WTC11 (cell line): ENCODE measurements around the gene TMEM164. TPM values are rescaled to one million over a fixed set of nuclear protein-coding genes. Genes with fewer than 3 reads are reported as not detected.

Source experiments
- ATAC-seq: fragments of 200-7000 bp; cut with Tn5 transposase; 2 replicates; pipeline ENCODE4 v1.10.0; 2021; ENCODE audit warnings: mild to moderate bottlenecking, moderate library complexity
- CTCF ChIA-PET: fragments of 300-600 bp; sonication (Branson Sonifier 250); formaldehyde crosslinking; loops from one replicate; lab custom pipeline; 2021; ENCODE audit warnings: antibody characterized with exemption; lab: Charles Lee
- POLR2A ChIA-PET: fragments of 350-600 bp; sonication (Branson Sonifier 250); formaldehyde crosslinking; loops from one replicate; lab custom pipeline; 2021; ENCODE audit warnings: antibody characterized with exemption; lab: Charles Lee
- DNase-seq: peaks from one replicate; pipeline ENCODE4 v3.0.0; 2021; ENCODE audit warnings: low spot score
- H3K27ac Mint-ChIP-seq: 2 replicates; pipeline ENCODE4 v1.8.0; 2021; ENCODE audit warnings: mixed read lengths
- H3K27me3 Mint-ChIP-seq: 2 replicates; pipeline ENCODE4 v1.8.0; 2021; ENCODE audit warnings: low read depth, mild to moderate bottlenecking, moderate library complexity, mixed read lengths
- H3K36me3 Mint-ChIP-seq: 2 replicates; pipeline ENCODE4 v1.8.0; 2021; ENCODE audit warnings: mixed read lengths
- H3K4me1 Mint-ChIP-seq: 2 replicates; pipeline ENCODE4 v1.8.0; 2022; ENCODE audit warnings: mixed read lengths
- H3K4me3 Mint-ChIP-seq: 2 replicates; pipeline ENCODE4 v1.8.0; 2021; ENCODE audit warnings: mild to moderate bottlenecking, moderate library complexity, mixed read lengths
- H3K9me3 Mint-ChIP-seq: 2 replicates; pipeline ENCODE4 v1.8.0; 2021; ENCODE audit warnings: mixed read lengths
- ESRRA ChIP-seq: sonication (generic); formaldehyde crosslinking; IDR thresholded peaks from 2 replicates; pipeline ENCODE4 v1.8.1; 2022; ENCODE audit warnings: mild to moderate bottlenecking, missing genetic modification reagents, borderline replicate concordance
- ETV6 ChIP-seq: sonication (generic); formaldehyde crosslinking; IDR thresholded peaks from 2 replicates; pipeline ENCODE4 v1.8.1; 2022; ENCODE audit warnings: mild to moderate bottlenecking, missing genetic modification reagents
- GABPB1 ChIP-seq: sonication (generic); formaldehyde crosslinking; IDR thresholded peaks from 2 replicates; pipeline ENCODE4 v1.8.1; 2023; ENCODE audit warnings: mild to moderate bottlenecking, missing genetic modification reagents
- GRHL2 ChIP-seq: fragments of 250-450 bp; sonication (Bioruptor Pico); IDR thresholded peaks from 2 replicates; pipeline ENCODE4 v1.8.0; 2022; ENCODE audit warnings: mild to moderate bottlenecking, moderate library complexity; ENCODE audit not compliant: insufficient replicate concordance, severe bottlenecking
- HMGA2 ChIP-seq: fragments of 250-450 bp; sonication (Bioruptor Pico); IDR thresholded peaks from 2 replicates; pipeline ENCODE4 v1.4.0; 2021; ENCODE audit warnings: mild to moderate bottlenecking, moderate library complexity
- MXD4 ChIP-seq: fragments of 250-450 bp; sonication (Bioruptor Pico); IDR thresholded peaks from 2 replicates; pipeline ENCODE4 v1.8.0; 2021; ENCODE audit warnings: mild to moderate bottlenecking, moderate library complexity, borderline replicate concordance
- MYBL2 ChIP-seq: sonication (generic); formaldehyde crosslinking; IDR thresholded peaks from 2 replicates; pipeline ENCODE4 v1.8.1; 2023; ENCODE audit warnings: mild to moderate bottlenecking, moderate library complexity, missing genetic modification reagents
- NFYB ChIP-seq: sonication (generic); formaldehyde crosslinking; conservative IDR thresholded peaks from 2 replicates; pipeline ENCODE4 v1.8.0; 2022; ENCODE audit warnings: low read depth, missing genetic modification reagents
- NR3C1 ChIP-seq: sonication (generic); formaldehyde crosslinking; conservative IDR thresholded peaks from 2 replicates; pipeline ENCODE4 v1.8.1; 2023; ENCODE audit warnings: low read depth, mild to moderate bottlenecking, missing genetic modification reagents
- RELA ChIP-seq: sonication (generic); formaldehyde crosslinking; IDR thresholded peaks from 2 replicates; pipeline ENCODE4 v1.8.1; 2022; ENCODE audit warnings: missing genetic modification reagents, mild to moderate bottlenecking, borderline replicate concordance
- RORB ChIP-seq: fragments of 250-450 bp; sonication (Bioruptor Pico); IDR thresholded peaks from 2 replicates; pipeline ENCODE4 v1.9.0; 2021; ENCODE audit warnings: mild to moderate bottlenecking
- SMAD3 ChIP-seq: sonication (generic); formaldehyde crosslinking; IDR thresholded peaks from 2 replicates; pipeline ENCODE4 v1.8.0; 2022; ENCODE audit warnings: missing genetic modification reagents, mild to moderate bottlenecking, borderline replicate concordance
- SOX15 ChIP-seq: fragments of 250-450 bp; sonication (Bioruptor Pico); IDR thresholded peaks from 2 replicates; pipeline ENCODE4 v1.9.0; 2021; ENCODE audit warnings: mild to moderate bottlenecking
- ZNF317 ChIP-seq: sonication (generic); formaldehyde crosslinking; IDR thresholded peaks from 2 replicates; pipeline ENCODE4 v1.8.1; 2023; ENCODE audit warnings: low read depth, mild to moderate bottlenecking, moderate library complexity, missing genetic modification reagents, borderline replicate concordance
- ZNF416 ChIP-seq: fragments of 250-450 bp; sonication (Bioruptor Pico); IDR thresholded peaks from 2 replicates; pipeline ENCODE4 v1.9.0; 2021; ENCODE audit warnings: mild to moderate bottlenecking, inconsistent platforms
- ZNF423 ChIP-seq: fragments of 250-450 bp; sonication (Bioruptor Pico); IDR thresholded peaks from 2 replicates; pipeline ENCODE4 v2.1.2; 2022; ENCODE audit warnings: mild to moderate bottlenecking, moderate library complexity
- total RNA-seq: library from RNA; stranded (reverse); gene quantifications from 3 replicates; pipeline ENCODE4 v1.2.3, GENCODE V29; 2021
- TF ChIP-seq, protein P1 (sequence below): sonication (generic); formaldehyde crosslinking; IDR thresholded peaks from 2 replicates; pipeline ENCODE4 v1.8.0; 2022; ENCODE audit warnings: mild to moderate bottlenecking, missing genetic modification reagents
- TF ChIP-seq, protein P2 (sequence below): sonication (generic); formaldehyde crosslinking; IDR thresholded peaks from 2 replicates; pipeline ENCODE4 v1.8.0; 2022; ENCODE audit warnings: mild to moderate bottlenecking, missing genetic modification reagents
- TF ChIP-seq, protein P3 (sequence below): sonication (generic); formaldehyde crosslinking; IDR thresholded peaks from 2 replicates; pipeline ENCODE4 v1.8.1; 2022; ENCODE audit warnings: low read depth, missing genetic modification reagents, borderline replicate concordance
- TF ChIP-seq, protein P4 (sequence below): fragments of 250-450 bp; sonication (Bioruptor Pico); IDR thresholded peaks from 2 replicates; pipeline ENCODE4 v1.8.0; 2021; ENCODE audit warnings: mild to moderate bottlenecking
- TF ChIP-seq, protein P5 (sequence below): sonication (generic); formaldehyde crosslinking; IDR thresholded peaks from 2 replicates; pipeline ENCODE4 v1.8.1; 2023; ENCODE audit warnings: mild to moderate bottlenecking, missing genetic modification reagents
- TF ChIP-seq, protein P6 (sequence below): sonication (generic); formaldehyde crosslinking; IDR thresholded peaks from 2 replicates; pipeline ENCODE4 v1.8.1; 2023; ENCODE audit warnings: mild to moderate bottlenecking, missing genetic modification reagents, moderate library complexity
- TF ChIP-seq, protein P7 (sequence below): sonication (generic); formaldehyde crosslinking; IDR thresholded peaks from 2 replicates; pipeline ENCODE4 v1.8.1; 2022; ENCODE audit warnings: mild to moderate bottlenecking, missing genetic modification reagents, moderate library complexity, borderline replicate concordance

TMEM164 gene
- total RNA-seq, 1 experiment from 2014 or later = 16.0 TPM

DNA sequence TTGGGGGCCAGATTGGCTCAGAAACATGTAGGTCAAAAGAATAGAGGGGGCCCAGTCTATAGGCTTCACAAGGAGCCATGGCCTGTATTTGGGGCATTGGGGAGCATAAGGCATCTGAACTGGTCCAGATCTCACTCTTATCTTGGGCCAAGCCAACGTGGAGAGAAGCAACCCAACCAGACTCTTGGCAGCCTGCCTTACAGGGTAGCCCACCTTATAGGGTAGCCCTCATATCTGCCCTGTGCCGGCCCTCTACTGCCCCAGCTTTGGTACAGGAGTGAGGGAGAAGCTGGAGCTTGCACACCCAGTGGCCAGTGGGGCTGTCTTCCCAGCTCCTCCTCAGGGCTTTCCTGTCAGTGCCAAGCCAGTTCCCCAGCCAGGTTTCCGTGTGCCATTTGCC lies 172.8 kb downstream of the TMEM164 start (continued):
- no peak for TF ChIP-seq ZNF317
- TF ChIP-seq, protein P1, sequence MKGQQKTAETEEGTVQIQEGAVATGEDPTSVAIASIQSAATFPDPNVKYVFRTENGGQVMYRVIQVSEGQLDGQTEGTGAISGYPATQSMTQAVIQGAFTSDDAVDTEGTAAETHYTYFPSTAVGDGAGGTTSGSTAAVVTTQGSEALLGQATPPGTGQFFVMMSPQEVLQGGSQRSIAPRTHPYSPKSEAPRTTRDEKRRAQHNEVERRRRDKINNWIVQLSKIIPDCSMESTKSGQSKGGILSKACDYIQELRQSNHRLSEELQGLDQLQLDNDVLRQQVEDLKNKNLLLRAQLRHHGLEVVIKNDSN = no peak
- TF ChIP-seq HMGA2 (CRISPR knock-in tag) = no peak
- no peak for TF ChIP-seq SOX15

DNA sequence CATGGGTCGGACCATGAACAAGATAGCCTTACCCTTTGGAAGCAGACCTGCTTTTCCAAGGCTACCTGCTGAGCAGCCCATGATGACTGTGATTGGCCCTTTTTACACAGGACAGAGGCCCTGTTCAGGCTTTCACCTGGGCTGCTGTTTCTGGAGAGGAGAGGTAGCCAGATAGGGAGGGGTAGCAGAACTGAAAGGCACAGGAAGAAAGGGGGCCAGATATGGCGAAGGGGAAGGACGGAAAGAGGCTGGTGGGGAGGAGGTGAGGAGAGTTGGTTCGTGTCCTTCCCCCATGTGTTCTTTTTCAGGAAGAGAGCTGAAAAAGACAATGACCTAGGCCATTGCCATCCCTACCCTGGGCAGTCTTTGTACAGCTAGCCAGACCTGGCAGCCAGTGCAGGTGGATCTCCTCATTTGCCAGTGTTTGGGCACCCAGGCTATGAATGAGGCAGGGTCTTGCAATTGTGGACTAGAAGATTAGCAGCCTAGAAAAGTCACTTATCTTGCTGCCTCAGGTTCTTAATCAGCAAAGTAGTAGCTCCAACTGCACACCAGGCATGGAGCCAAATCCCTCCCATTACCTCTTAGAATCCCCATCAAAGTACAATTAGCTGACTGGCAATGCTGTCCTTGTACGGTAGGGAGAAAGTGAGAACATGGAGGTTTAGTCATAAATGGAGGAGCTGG lies 175.4 kb downstream of the TMEM164 start:
- Mint-ChIP-seq H3K27ac (no peak overlapping the region), H3K9me3 (no peaks in the 10 kb centered on the region), H3K36me3 (no peaks in the 10 kb centered on the region), H3K27me3 (no peaks in the 10 kb centered on the region), H3K4me3 (no peak overlapping the region), H3K4me1 (peaks cover 11% of the 10 kb centered on the region)
- no peak for ATAC-seq
- TF ChIP-seq, protein P2, sequence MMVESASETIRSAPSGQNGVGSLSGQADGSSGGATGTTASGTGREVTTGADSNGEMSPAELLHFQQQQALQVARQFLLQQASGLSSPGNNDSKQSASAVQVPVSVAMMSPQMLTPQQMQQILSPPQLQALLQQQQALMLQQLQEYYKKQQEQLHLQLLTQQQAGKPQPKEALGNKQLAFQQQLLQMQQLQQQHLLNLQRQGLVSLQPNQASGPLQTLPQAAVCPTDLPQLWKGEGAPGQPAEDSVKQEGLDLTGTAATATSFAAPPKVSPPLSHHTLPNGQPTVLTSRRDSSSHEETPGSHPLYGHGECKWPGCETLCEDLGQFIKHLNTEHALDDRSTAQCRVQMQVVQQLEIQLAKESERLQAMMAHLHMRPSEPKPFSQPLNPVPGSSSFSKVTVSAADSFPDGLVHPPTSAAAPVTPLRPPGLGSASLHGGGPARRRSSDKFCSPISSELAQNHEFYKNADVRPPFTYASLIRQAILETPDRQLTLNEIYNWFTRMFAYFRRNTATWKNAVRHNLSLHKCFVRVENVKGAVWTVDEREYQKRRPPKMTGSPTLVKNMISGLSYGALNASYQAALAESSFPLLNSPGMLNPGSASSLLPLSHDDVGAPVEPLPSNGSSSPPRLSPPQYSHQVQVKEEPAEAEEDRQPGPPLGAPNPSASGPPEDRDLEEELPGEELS = no peak
- TF ChIP-seq, protein P3, sequence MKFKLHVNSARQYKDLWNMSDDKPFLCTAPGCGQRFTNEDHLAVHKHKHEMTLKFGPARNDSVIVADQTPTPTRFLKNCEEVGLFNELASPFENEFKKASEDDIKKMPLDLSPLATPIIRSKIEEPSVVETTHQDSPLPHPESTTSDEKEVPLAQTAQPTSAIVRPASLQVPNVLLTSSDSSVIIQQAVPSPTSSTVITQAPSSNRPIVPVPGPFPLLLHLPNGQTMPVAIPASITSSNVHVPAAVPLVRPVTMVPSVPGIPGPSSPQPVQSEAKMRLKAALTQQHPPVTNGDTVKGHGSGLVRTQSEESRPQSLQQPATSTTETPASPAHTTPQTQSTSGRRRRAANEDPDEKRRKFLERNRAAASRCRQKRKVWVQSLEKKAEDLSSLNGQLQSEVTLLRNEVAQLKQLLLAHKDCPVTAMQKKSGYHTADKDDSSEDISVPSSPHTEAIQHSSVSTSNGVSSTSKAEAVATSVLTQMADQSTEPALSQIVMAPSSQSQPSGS = no peak
- TF ChIP-seq ZNF416 (CRISPR knock-in tag) (no peak), MYBL2 (no peak), NR3C1 (CRISPR knock-in tag) (no peak), GRHL2 (CRISPR knock-in tag) (no peak), RELA (CRISPR knock-in tag) (no peak), NFYB (CRISPR knock-in tag) (no peak), ESRRA (CRISPR knock-in tag) (no peak), RORB (CRISPR knock-in tag) (no peak), MXD4 (CRISPR knock-in tag) (no peak), ZNF423 (no peak), SMAD3 (CRISPR knock-in tag) (no peak), ETV6 (CRISPR knock-in tag) (no peak), GABPB1 (no peak)
- TF ChIP-seq, protein P4, sequence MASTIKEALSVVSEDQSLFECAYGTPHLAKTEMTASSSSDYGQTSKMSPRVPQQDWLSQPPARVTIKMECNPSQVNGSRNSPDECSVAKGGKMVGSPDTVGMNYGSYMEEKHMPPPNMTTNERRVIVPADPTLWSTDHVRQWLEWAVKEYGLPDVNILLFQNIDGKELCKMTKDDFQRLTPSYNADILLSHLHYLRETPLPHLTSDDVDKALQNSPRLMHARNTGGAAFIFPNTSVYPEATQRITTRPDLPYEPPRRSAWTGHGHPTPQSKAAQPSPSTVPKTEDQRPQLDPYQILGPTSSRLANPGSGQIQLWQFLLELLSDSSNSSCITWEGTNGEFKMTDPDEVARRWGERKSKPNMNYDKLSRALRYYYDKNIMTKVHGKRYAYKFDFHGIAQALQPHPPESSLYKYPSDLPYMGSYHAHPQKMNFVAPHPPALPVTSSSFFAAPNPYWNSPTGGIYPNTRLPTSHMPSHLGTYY (CRISPR knock-in tag) = no peak
- TF ChIP-seq, protein P5, sequence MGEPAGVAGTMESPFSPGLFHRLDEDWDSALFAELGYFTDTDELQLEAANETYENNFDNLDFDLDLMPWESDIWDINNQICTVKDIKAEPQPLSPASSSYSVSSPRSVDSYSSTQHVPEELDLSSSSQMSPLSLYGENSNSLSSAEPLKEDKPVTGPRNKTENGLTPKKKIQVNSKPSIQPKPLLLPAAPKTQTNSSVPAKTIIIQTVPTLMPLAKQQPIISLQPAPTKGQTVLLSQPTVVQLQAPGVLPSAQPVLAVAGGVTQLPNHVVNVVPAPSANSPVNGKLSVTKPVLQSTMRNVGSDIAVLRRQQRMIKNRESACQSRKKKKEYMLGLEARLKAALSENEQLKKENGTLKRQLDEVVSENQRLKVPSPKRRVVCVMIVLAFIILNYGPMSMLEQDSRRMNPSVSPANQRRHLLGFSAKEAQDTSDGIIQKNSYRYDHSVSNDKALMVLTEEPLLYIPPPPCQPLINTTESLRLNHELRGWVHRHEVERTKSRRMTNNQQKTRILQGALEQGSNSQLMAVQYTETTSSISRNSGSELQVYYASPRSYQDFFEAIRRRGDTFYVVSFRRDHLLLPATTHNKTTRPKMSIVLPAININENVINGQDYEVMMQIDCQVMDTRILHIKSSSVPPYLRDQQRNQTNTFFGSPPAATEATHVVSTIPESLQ (CRISPR knock-in tag) = no peak
- TF ChIP-seq, protein P6, sequence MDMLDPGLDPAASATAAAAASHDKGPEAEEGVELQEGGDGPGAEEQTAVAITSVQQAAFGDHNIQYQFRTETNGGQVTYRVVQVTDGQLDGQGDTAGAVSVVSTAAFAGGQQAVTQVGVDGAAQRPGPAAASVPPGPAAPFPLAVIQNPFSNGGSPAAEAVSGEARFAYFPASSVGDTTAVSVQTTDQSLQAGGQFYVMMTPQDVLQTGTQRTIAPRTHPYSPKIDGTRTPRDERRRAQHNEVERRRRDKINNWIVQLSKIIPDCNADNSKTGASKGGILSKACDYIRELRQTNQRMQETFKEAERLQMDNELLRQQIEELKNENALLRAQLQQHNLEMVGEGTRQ = no peak
- TF ChIP-seq, protein P1 = no peak
- TF ChIP-seq, protein P7, sequence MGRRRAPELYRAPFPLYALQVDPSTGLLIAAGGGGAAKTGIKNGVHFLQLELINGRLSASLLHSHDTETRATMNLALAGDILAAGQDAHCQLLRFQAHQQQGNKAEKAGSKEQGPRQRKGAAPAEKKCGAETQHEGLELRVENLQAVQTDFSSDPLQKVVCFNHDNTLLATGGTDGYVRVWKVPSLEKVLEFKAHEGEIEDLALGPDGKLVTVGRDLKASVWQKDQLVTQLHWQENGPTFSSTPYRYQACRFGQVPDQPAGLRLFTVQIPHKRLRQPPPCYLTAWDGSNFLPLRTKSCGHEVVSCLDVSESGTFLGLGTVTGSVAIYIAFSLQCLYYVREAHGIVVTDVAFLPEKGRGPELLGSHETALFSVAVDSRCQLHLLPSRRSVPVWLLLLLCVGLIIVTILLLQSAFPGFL (CRISPR knock-in tag) = no peak
- POLR2A ChIA-PET = interaction anchor here (0.6 kb wide), 1 partner anchor 213 kb away, joined by 3 read pairs; no protein-coding TSS in a partner anchor
- CTCF ChIA-PET = interaction anchor here (1.5 to 4.8 kb wide), 2 partner anchors 10 to 240 kb away, joined by 4 to 26 read pairs; no protein-coding TSS in a partner anchor
- no peak for DNase-seq
